MM.1S (cell line): ENCODE measurements around the gene LALBA.

Source experiments
- CTCF ChIP-seq: fragments of 300-600 bp; sonication (generic); IDR thresholded peaks from 2 replicates; pipeline ENCODE4 v1.5.1; 2016; ENCODE audit warnings: antibody characterized with exemption, low read length, mixed read lengths
- EZH2 ChIP-seq: fragments of 300-600 bp; sonication (generic); optimal IDR thresholded peaks from 2 replicates; pipeline ENCODE3; 2017; ENCODE audit warnings: low read depth, mild to moderate bottlenecking, antibody characterized with exemption, low read length, mixed read lengths

DNA sequence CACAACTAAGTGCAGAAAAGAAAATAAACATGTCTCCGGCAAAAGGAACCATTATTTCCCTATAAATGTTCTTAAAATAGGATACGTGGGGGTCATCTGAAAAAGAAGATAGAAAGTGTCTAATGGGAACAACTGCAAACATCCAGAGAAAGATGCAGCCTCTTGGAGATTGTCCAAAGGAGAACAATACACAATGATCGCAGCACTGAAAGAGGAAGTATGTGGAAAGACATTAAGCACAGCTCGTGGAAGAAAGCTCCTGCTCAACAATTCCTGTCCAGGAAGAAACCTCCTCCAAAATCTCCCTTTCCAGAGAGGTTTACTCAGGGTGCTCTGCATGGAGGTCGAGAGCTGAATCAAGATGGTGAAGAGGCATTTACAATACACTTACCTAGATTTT lies 2.5 kb upstream of the LALBA start:
- TF ChIP-seq CTCF (no peak), EZH2 (no peak)
